Activated CD8-positive, alpha-beta memory T cell treated with anti-CD3 and anti-CD28 coated beads, Interleukin-2, amount 50 U/mL, for 24 hours (primary cell): ENCODE data around the gene GTF2H4.

ENCODE experiments used
- DNase-seq: peaks from one replicate; pipeline ENCODE4 v3.0.0-alpha.2; 2020; ENCODE audit errors: extremely low read depth

GTF2H4 gene

GRCh38 chr6:30882759-30883684 lies 25.0 kb upstream of the GTF2H4 start:
- DNase-seq: no peak

- no peak for DNase-seq
These were observed 24.1 kb upstream of the GTF2H4 start, which contains the start of gene DDR1 for GRCh38 chr6:30883685-30884520. Gene DDR1 (plus strand): TSS chr6:30884519. CDS start chr6:30888730, 4,211 bp downstream.

GRCh38 chr6:30884521-30885480 lies 23.2 kb upstream of the GTF2H4 start:
- no peak for DNase-seq

- DNase-seq: no peak
These were observed 22.5 kb upstream of the GTF2H4 start for GRCh38 chr6:30885481-30885998.

- DNase-seq: no peak
These were observed 21.8 kb upstream of the GTF2H4 start for GRCh38 chr6:30885999-30886896.

GRCh38 chr6:30886897-30887255 lies 21.1 kb upstream of the GTF2H4 start:
- DNase-seq: no peak

GRCh38 chr6:30887901-30888815 lies 19.8 kb upstream of the GTF2H4 start:
- no peak for DNase-seq

GRCh38 chr6:30888816-30889495 lies 19.1 kb upstream of the GTF2H4 start:
- DNase-seq: no peak

GRCh38 chr6:30889496-30889885 lies 18.5 kb upstream of the GTF2H4 start:
- DNase-seq: no peak

GRCh38 chr6:30889921-30890645 lies 17.9 kb upstream of the GTF2H4 start:
- DNase-seq: no peak

GRCh38 chr6:30890646-30891449 lies 17.2 kb upstream of the GTF2H4 start:
- DNase-seq: no peak

- no peak for DNase-seq
These were observed 16.6 kb upstream of the GTF2H4 start for GRCh38 chr6:30891450-30891723.

GRCh38 chr6:30891816-30892538 lies 16.0 kb upstream of the GTF2H4 start:
- no peak for DNase-seq

- DNase-seq: no peak
These were observed 14.9 kb upstream of the GTF2H4 start for GRCh38 chr6:30893001-30893591.

GRCh38 chr6:30893666-30894065 lies 14.3 kb upstream of the GTF2H4 start:
- no peak for DNase-seq

GRCh38 chr6:30894381-30894780 lies 13.6 kb upstream of the GTF2H4 start:
- no peak for DNase-seq
